GM12878 (cell line): ENCODE results near the gene OR11H6. TPM values are rescaled to one million over a fixed set of nuclear protein-coding genes. Genes with fewer than 3 reads are reported as not detected.

Experiments
- ATAC-seq: fragments of 200-7000 bp; cut with Tn5 transposase; 3 replicates; pipeline ENCODE4 v1.9.1; 2020; ENCODE audit warnings: mild to moderate bottlenecking, moderate library complexity
- BruUV-seq: library from RNA; stranded (reverse); fragments of 400-500 nt; replicated peaks from 2 replicates; lab custom pipeline; 2021; lab: Mats Ljungman, UMichigan
- CTCF ChIA-PET: fragments of 300-600 bp; sonication (Branson Sonifier 250); formaldehyde crosslinking; extraction: SDS; loops from one replicate; lab custom pipeline; 2021; ENCODE audit warnings: inconsistent platforms; lab: Yijun Ruan, JAX
- POLR2A ChIA-PET: fragments of 350-600 bp; formaldehyde crosslinking; extraction: SDS; loops from one replicate; lab custom pipeline; 2021; ENCODE audit warnings: inconsistent platforms; lab: Charles Lee
- RAD21 ChIA-PET: fragments of 300-600 bp; sonication (Branson Sonifier 250); formaldehyde crosslinking; loops from one replicate; lab custom pipeline; 2023; ENCODE audit warnings: antibody characterized with exemption; ENCODE audit not compliant: unreplicated experiment; lab: Charles Lee
- SMC1A ChIA-PET: fragments of 300-600 bp; sonication (Branson Sonifier 250); formaldehyde crosslinking; loops from one replicate; lab custom pipeline; 2023; ENCODE audit not compliant: unreplicated experiment, uncharacterized antibody; lab: Charles Lee
- DNase-seq: peaks from one replicate; pipeline ENCODE4 v3.0.0-alpha.2; 2011; ENCODE audit warnings: low read depth, low spot score
- FAIRE-seq: peaks from 3 replicates; lab custom pipeline; 2011; peaks lifted over from hg19 to GRCh38; lab: Jason Lieb, UNC
- H2AFZ ChIP-seq: 2 replicates; pipeline ENCODE4 v1.6.0; 2011; ENCODE audit warnings: low read depth, low read length, control low read depth; ENCODE audit not compliant: control insufficient read depth
- H3K27ac ChIP-seq: 2 replicates; pipeline ENCODE4 v1.5.1; 2011; ENCODE audit warnings: control low read depth; ENCODE audit not compliant: control insufficient read depth, insufficient read depth
- H3K27me3 ChIP-seq, 2 experiments: replicated peaks in 1 of 2; 2 replicates each; pipeline versions ENCODE4 v1.6.0 to v1.6.1; 2011; ENCODE audit warnings: low read length in 1 of 2; ENCODE audit not compliant: control insufficient read depth in 2 of 2, insufficient read depth in 2 of 2
- H3K36me3 ChIP-seq, 2 experiments: 2 replicates each; pipeline ENCODE4 v1.5.1; 2011; ENCODE audit warnings: low read length in 1 of 2; ENCODE audit not compliant: control insufficient read depth in 2 of 2, insufficient read depth in 2 of 2
- H3K4me1 ChIP-seq: 2 replicates; pipeline ENCODE4 v1.6.1; 2011; ENCODE audit warnings: mild to moderate bottlenecking, low read length, moderate library complexity, mixed read lengths; ENCODE audit not compliant: control insufficient read depth, insufficient read depth
- H3K4me2 ChIP-seq: 2 replicates; pipeline ENCODE4 v1.6.0; 2011; ENCODE audit warnings: control low read depth; ENCODE audit not compliant: control insufficient read depth, insufficient read depth
- H3K4me3 ChIP-seq: fragments of 200-600 bp; sonication (generic); 2 replicates; pipeline ENCODE4 v1.5.1; 2016
- H3K79me2 ChIP-seq: 2 replicates; pipeline ENCODE4 v1.6.0; 2011; ENCODE audit warnings: low read length; ENCODE audit not compliant: control insufficient read depth, insufficient read depth
- H3K9ac ChIP-seq: 2 replicates; pipeline ENCODE4 v1.8.0; 2011; ENCODE audit warnings: low read length, control low read depth, mixed read lengths; ENCODE audit not compliant: control insufficient read depth, insufficient read depth
- H3K9me3 ChIP-seq: replicated peaks from 3 replicates; pipeline ENCODE4 v1.5.1; 2011; ENCODE audit warnings: mild to moderate bottlenecking, low read length; ENCODE audit not compliant: control insufficient read depth, insufficient read depth
- H4K20me1 ChIP-seq: 2 replicates; pipeline ENCODE4 v1.6.0; 2011; ENCODE audit not compliant: control insufficient read depth, insufficient read depth
- ATF3 ChIP-seq: IDR thresholded peaks from 2 replicates; pipeline ENCODE4 v1.6.1; 2011; ENCODE audit warnings: low read depth, mild to moderate bottlenecking, low read length, moderate library complexity, borderline replicate concordance; ENCODE audit errors: extremely low read depth
- BMI1 ChIP-seq: fragments of 450-650 bp; IDR thresholded peaks from 2 replicates; pipeline ENCODE4 v1.6.1; 2016; ENCODE audit warnings: mild to moderate bottlenecking, moderate library complexity, borderline replicate concordance
- CHD1 ChIP-seq: IDR thresholded peaks from 2 replicates; pipeline ENCODE4 v1.6.1; 2012; ENCODE audit warnings: low read depth, low read length, improper control_type of control experiment
- IKZF1 ChIP-seq: fragments of 450-650 bp; conservative IDR thresholded peaks from 2 replicates; pipeline ENCODE4 v1.6.1; 2017; ENCODE audit warnings: antibody characterized with exemption, mild to moderate bottlenecking
- IRF3 ChIP-seq: fragments of 450-650 bp; IDR thresholded peaks from 2 replicates; pipeline ENCODE4 v1.6.1; 2014; ENCODE audit warnings: mild to moderate bottlenecking
- JUND ChIP-seq: IDR thresholded peaks from 2 replicates; pipeline ENCODE4 v1.6.1; 2012; ENCODE audit warnings: low read depth, mild to moderate bottlenecking, low read length, improper control_type of control experiment, moderate library complexity
- PAX8 ChIP-seq: fragments of 450-650 bp; IDR thresholded peaks from 2 replicates; pipeline ENCODE4 v1.6.1; 2017; ENCODE audit warnings: mild to moderate bottlenecking, moderate library complexity
- PRDM15 ChIP-seq: fragments of 450-650 bp; formaldehyde crosslinking; IDR thresholded peaks from 2 replicates; pipeline ENCODE4 v1.4.0; 2020; ENCODE audit warnings: mild to moderate bottlenecking, moderate library complexity
- RAD51 ChIP-seq: fragments of 450-650 bp; IDR thresholded peaks from 2 replicates; pipeline ENCODE4 v1.6.1; 2016; ENCODE audit warnings: moderate library complexity, mild to moderate bottlenecking, inconsistent platforms
- SMC3 ChIP-seq: IDR thresholded peaks from 2 replicates; pipeline ENCODE4 v1.6.1; 2011; ENCODE audit warnings: low read length, improper control_type of control experiment, borderline replicate concordance
- TARDBP ChIP-seq: IDR thresholded peaks from 2 replicates; pipeline ENCODE4 v1.6.1; 2016; ENCODE audit warnings: borderline replicate concordance
- ZNF207 ChIP-seq: fragments of 450-650 bp; IDR thresholded peaks from 2 replicates; pipeline ENCODE4 v1.6.1; 2014; ENCODE audit warnings: antibody characterized with exemption, mild to moderate bottlenecking, borderline replicate concordance
- ZNF384 ChIP-seq: IDR thresholded peaks from 2 replicates; pipeline ENCODE4 v1.6.1; 2012; ENCODE audit warnings: low read depth, mild to moderate bottlenecking, low read length, improper control_type of control experiment, borderline replicate concordance
- WGBS: methylation state at CpG from one replicate; pipeline ENCODE4 v1.1.6; 2016; ENCODE audit warnings: low lambda C conversion rate; ENCODE audit not compliant: insufficient replicate concordance, insufficient coverage; ENCODE audit errors: missing lambda C conversion rate; 5-methylcytosine and 5-hydroxymethylcytosine counted together
- in situ Hi-C: fragments of 300-500 bp; cut with MboI; formaldehyde crosslinking; loops from 9 replicates; pipeline ENCODE4 v1.14.3; 2018; ENCODE audit warnings: mixed read lengths
- intact Hi-C: fragments of 100-400 bp; cut with micrococcal nuclease; formaldehyde crosslinking; loops from one replicate; pipeline ENCODE4 v1.14.2; 2022; ENCODE audit not compliant: unreplicated experiment
- polyA plus RNA-seq, 11 experiments: library from polyadenylated mRNA; depleted of rRNA in 4 of 11; unstranded in 6 of 11; stranded (reverse) in 5 of 11; fragments of >200 nt; fragmentation: Nextera tagmentation in 4 of 11; fragmentation: Illumina TruSeq in 1 of 11; extraction: Ambion mirVana in 4 of 11; extraction: Trizol in 1 of 11; gene quantifications; 1 replicate in 1 of 11; 2 replicates in 10 of 11; pipeline versions ENCODE4 v1.2.1 to v1.2.3, GENCODE V29; 2011 to 2016; ENCODE audit warnings: inconsistent platforms in 2 of 11, missing spikeins in 2 of 11, low read depth in 1 of 11
- total RNA-seq, 4 experiments: library from RNA; depleted of rRNA in 3 of 4; stranded (reverse); fragments of >200 nt in 3 of 4; fragmentation: Illumina TruSeq in 1 of 4; extraction: Trizol in 1 of 4; gene quantifications; 2 replicates each; pipeline versions ENCODE4 v1.2.1 to v1.2.3, GENCODE V29; 2013 to 2021

Gene OR11H6
- total and polyA plus RNA-seq, 10 of the 15 experiments (the other 5 are each of a cell fraction or from before 2014, with no cell fraction given): not detected

GRCh38 chr14:20176330-20176729, 47.2 kb upstream of the OR11H6 start:
- no peak overlapping the region for H3K9ac ChIP-seq
- DNase-seq: no peak
- BruUV-seq: no TSS peak
- no peak overlapping the region for H3K4me2 ChIP-seq
- POLR2A ChIA-PET: no interaction called here
- no peak overlapping the region for H2AFZ ChIP-seq
- no peak overlapping the region for H3K27ac ChIP-seq
- H3K9me3 ChIP-seq: no peaks in the 10 kb centered on the region
- no peaks in the 10 kb centered on the region for H3K79me2 ChIP-seq
- no peaks in the 10 kb centered on the region; a peak in 1 of 4 replicates for H3K27me3 ChIP-seq
- CTCF ChIA-PET: no interaction called here
- in situ Hi-C loops: no loop called here
- intact Hi-C loops: no loop called here
- TF ChIP-seq ZNF207: no peak
- TF ChIP-seq ATF3: no peak
- no peak for TF ChIP-seq PRDM15 (CRISPR knock-in tag)
- TF ChIP-seq ZNF384: no peak
- TF ChIP-seq BMI1: no peak
- no peak for TF ChIP-seq RAD51
- TF ChIP-seq IKZF1: no peak
- no peak for TF ChIP-seq CHD1
- TF ChIP-seq SMC3: no peak
- TF ChIP-seq PAX8: no peak
- no peak for TF ChIP-seq JUND
- TF ChIP-seq IRF3: no peak
- no peak for TF ChIP-seq TARDBP
- FAIRE-seq: no peak
- RAD21 ChIA-PET: no interaction called here
- SMC1A ChIA-PET: no interaction called here
- no peaks in the 10 kb centered on the region for H3K4me1 ChIP-seq
- WGBS: 5% methylated on average over 6 of the region's 6 CpGs
- no peaks in the 10 kb centered on the region for H4K20me1 ChIP-seq
- ATAC-seq: no peak
- H3K36me3 ChIP-seq: no peaks in the 10 kb centered on the region
- H3K4me3 ChIP-seq: no peak overlapping the region
